ENCODE data around the gene RERE. TPM values are rescaled to one million over a fixed set of nuclear protein-coding genes. Genes with fewer than 3 reads are reported as not detected.

RERE gene
- total RNA-seq, 1 donor, result 55.0 TPM

DNA sequence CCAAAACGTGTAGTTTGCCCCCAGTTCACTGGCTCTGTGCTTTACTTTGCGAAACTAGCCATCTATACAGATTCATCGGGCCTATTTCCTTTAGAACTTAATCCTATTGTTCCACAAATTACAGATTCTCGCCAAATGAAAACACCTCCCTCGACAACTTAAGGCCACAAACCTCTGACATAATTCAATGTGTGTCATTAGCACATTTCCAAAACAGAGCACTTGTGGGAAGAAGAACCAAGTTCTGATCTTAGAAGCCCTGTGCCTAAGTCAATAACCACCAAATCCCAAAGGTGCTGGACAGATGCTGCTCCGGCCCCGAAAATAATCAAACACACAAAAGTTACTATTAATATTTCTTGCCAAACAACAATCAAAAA, 405.6 kb downstream of the RERE start:
- no peak overlapping the region for H2AFZ ChIP-seq (ENCODE audit: low read length)
- peak overlapping the region; percentile 33 for H3K4me3 ChIP-seq (ENCODE audit: insufficient read depth, low read length)
- no peaks in the 10 kb centered on the region for H4K20me1 ChIP-seq (ENCODE audit: insufficient read depth, low read length)
- peak overlapping the region; percentile 66 for H3K4me2 ChIP-seq (ENCODE audit: insufficient read depth, low read length)
- no peaks in the 10 kb centered on the region for H3K9me3 ChIP-seq (ENCODE audit: low read depth, low read length)
- peaks cover 85% of the 10 kb centered on the region for H3K79me2 ChIP-seq (ENCODE audit: insufficient read depth, low read length)
- H3K27ac ChIP-seq (ENCODE audit: low read depth, low read length), result peak overlapping the region; percentile 98
- peaks cover 61% of the 10 kb centered on the region for H3K4me1 ChIP-seq (ENCODE audit: insufficient read depth, low read length)
- DNase-seq (ENCODE audit: insufficient read length, low spot score, missing footprints), result no peak
- H3K36me3 ChIP-seq (ENCODE audit: insufficient read depth, low read length), result peaks cover 34% of the 10 kb centered on the region
- TF ChIP-seq, protein P1, sequence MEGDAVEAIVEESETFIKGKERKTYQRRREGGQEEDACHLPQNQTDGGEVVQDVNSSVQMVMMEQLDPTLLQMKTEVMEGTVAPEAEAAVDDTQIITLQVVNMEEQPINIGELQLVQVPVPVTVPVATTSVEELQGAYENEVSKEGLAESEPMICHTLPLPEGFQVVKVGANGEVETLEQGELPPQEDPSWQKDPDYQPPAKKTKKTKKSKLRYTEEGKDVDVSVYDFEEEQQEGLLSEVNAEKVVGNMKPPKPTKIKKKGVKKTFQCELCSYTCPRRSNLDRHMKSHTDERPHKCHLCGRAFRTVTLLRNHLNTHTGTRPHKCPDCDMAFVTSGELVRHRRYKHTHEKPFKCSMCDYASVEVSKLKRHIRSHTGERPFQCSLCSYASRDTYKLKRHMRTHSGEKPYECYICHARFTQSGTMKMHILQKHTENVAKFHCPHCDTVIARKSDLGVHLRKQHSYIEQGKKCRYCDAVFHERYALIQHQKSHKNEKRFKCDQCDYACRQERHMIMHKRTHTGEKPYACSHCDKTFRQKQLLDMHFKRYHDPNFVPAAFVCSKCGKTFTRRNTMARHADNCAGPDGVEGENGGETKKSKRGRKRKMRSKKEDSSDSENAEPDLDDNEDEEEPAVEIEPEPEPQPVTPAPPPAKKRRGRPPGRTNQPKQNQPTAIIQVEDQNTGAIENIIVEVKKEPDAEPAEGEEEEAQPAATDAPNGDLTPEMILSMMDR (IDR thresholded peaks at IDR 0.05; ENCODE audit: extremely low read depth, low read depth, low read length), result no peak
- no peaks in the 10 kb centered on the region for H3K27me3 ChIP-seq (ENCODE audit: insufficient read depth, low read length)

DNA sequence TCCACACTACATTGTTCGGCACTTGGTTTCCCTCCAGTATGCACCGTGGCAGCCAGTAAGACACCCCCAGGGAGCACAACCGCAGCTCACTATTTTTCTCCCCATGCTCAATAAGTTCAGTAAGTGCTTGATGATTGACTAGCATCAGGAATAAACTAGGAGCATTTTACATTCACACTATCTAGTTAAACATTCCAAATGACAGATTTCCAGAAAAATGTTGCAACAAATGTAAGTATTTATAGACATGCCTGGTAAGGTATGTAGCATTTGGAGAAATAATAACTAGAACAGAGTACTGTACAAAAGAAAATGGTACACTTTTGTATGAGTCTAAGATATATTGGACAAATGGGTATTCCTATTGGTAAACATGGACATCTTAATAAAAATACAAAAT, 406.6 kb downstream of the RERE start:
- peak overlapping the region; percentile 66 for H3K4me2 ChIP-seq (ENCODE audit: insufficient read depth, low read length)

DNA sequence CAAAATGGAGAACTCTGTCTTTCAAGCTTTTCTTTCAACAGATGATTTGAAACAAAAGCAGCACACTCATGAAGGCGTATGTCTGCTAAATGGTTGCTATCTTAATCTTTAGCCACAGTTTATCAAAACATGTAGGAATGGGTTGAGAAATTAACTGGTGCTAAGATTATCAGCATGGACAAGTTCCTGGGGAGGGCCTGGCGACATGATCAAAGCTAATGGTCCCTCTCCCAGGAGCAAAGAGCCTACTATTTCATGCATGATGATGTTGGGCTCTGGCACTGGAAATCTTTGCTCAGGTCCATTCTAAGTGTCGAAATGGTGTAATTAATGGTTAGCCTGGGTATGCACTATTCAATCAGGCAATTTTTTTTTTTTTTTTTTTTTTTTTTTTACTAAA, 407.8 kb downstream of the RERE start:
- Histone ChIP-seq H3K4me3 (ENCODE audit: insufficient read depth, low read length) (peak overlapping the region; percentile 1), H4K20me1 (ENCODE audit: insufficient read depth, low read length) (no peaks in the 10 kb centered on the region), H3K9me3 (ENCODE audit: low read depth, low read length) (no peaks in the 10 kb centered on the region), H3K27me3 (ENCODE audit: insufficient read depth, low read length) (no peaks in the 10 kb centered on the region), H3K36me3 (ENCODE audit: insufficient read depth, low read length) (peaks cover 28% of the 10 kb centered on the region), H3K27ac (ENCODE audit: low read depth, low read length) (peak overlapping the region; percentile 98), H2AFZ (ENCODE audit: low read length) (no peak overlapping the region), H3K4me1 (ENCODE audit: insufficient read depth, low read length) (peaks cover 62% of the 10 kb centered on the region), H3K4me2 (ENCODE audit: insufficient read depth, low read length) (peak overlapping the region; percentile 65), H3K79me2 (ENCODE audit: insufficient read depth, low read length) (peaks cover 87% of the 10 kb centered on the region)
- no peak for DNase-seq (ENCODE audit: insufficient read length, low spot score, missing footprints)
- TF ChIP-seq, protein P1 (IDR thresholded peaks at IDR 0.05; ENCODE audit: extremely low read depth, low read depth, low read length), result no peak

More for the DNA sequence above, 406.6 kb downstream of the RERE start:
- Histone ChIP-seq H3K27me3 (ENCODE audit: insufficient read depth, low read length) (no peaks in the 10 kb centered on the region), H3K4me3 (ENCODE audit: insufficient read depth, low read length) (peak overlapping the region; percentile 5), H3K36me3 (ENCODE audit: insufficient read depth, low read length) (peaks cover 33% of the 10 kb centered on the region), H3K4me1 (ENCODE audit: insufficient read depth, low read length) (peaks cover 62% of the 10 kb centered on the region), H4K20me1 (ENCODE audit: insufficient read depth, low read length) (no peaks in the 10 kb centered on the region), H3K27ac (ENCODE audit: low read depth, low read length) (peak overlapping the region; percentile 98), H2AFZ (ENCODE audit: low read length) (no peak overlapping the region), H3K9me3 (ENCODE audit: low read depth, low read length) (no peaks in the 10 kb centered on the region), H3K79me2 (ENCODE audit: insufficient read depth, low read length) (peaks cover 87% of the 10 kb centered on the region)
- DNase-seq (ENCODE audit: insufficient read length, low spot score, missing footprints), result no peak
- TF ChIP-seq, protein P1 (IDR thresholded peaks at IDR 0.05; ENCODE audit: extremely low read depth, low read depth, low read length), result no peak

DNA sequence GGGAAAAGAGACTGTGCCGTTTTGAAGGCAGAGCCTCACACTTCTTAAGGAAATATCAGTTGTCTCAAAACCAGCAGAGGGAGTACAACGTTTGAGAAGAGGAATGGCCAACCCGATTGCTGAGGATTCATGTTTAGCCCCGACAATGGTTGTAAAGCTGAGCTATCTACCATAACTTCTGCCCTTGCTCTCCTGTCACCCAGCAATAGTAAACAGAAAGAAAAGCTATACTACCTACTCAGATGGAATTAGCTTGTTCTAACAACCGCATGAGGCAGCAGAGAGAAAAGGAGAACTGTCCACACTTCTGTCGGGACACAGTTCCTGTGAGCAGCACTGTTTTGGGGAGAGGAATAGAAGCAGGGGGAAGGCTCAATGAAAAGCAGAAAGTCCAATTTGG, 408.3 kb downstream of the RERE start:
- Histone ChIP-seq H3K27ac (ENCODE audit: low read depth, low read length) (peak overlapping the region; percentile 98), H3K9me3 (ENCODE audit: low read depth, low read length) (no peaks in the 10 kb centered on the region), H3K4me1 (ENCODE audit: insufficient read depth, low read length) (peaks cover 62% of the 10 kb centered on the region), H3K27me3 (ENCODE audit: insufficient read depth, low read length) (no peaks in the 10 kb centered on the region), H3K36me3 (ENCODE audit: insufficient read depth, low read length) (peaks cover 27% of the 10 kb centered on the region), H3K79me2 (ENCODE audit: insufficient read depth, low read length) (peaks cover 86% of the 10 kb centered on the region), H3K4me3 (ENCODE audit: insufficient read depth, low read length) (peak overlapping the region; percentile 1), H3K4me2 (ENCODE audit: insufficient read depth, low read length) (peak overlapping the region; percentile 65), H4K20me1 (ENCODE audit: insufficient read depth, low read length) (no peaks in the 10 kb centered on the region), H2AFZ (ENCODE audit: low read length) (no peak overlapping the region)
- TF ChIP-seq, protein P1 (IDR thresholded peaks at IDR 0.05; ENCODE audit: extremely low read depth, low read depth, low read length), result peak; percentile 63
- DNase-seq (ENCODE audit: insufficient read length, low spot score, missing footprints), result peak; percentile 80

Measured in osteoblast (primary cell).